NCI-H2227 (cell line): ENCODE measurements around the gene KIF3A.

Experiments used
- DNase-seq: peaks from one replicate; lab custom pipeline; 2025; ENCODE audit not compliant: unreplicated experiment; lab: John Stamatoyannopoulos, UW

KIF3A gene

GRCh38 chr5:132663771-132664695 is 73.3 kb downstream of the KIF3A start:
- no peak for DNase-seq

DNA sequence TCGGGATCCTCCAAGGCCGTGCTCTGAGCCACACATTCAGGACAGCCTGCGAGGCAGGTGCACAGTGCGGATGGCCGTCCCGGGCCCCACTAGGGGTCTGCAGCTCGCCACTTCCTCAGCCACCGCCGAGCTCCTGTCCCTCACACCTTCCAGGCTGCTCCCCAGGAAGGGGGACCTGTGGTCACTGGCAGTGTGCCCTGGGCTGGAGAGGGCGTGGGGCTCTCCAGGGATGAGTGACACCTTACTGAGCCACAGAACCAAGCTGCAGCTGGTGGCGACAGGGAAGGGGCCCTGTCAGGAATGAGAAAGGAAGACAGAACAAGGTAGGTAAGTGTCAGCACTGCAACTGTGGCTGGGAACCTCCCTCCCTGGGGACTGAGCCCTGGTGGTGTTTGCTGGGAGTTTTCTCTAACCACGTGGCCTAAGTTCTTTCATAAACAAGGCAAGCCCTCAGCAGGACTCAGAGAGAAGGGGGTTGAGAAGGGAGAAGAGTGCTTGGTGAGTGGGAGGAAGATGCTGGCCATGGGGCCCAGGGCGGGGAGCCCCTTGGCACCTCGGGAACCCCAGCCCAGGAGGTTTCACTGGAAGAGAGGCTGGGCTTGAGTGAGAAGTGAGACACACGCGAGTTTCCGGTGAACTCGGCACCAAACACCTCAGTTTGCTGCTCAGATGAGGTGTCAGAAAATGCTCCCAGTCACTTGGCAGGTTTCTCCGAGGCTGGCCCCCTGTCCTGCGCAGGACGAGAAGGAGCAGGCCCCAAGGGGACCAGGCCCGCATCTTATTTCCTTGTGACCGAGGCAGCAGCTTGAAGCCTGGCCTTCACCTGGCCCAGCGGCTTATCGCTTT is 74.2 kb downstream of the KIF3A start:
- DNase-seq, result no peak

DNA sequence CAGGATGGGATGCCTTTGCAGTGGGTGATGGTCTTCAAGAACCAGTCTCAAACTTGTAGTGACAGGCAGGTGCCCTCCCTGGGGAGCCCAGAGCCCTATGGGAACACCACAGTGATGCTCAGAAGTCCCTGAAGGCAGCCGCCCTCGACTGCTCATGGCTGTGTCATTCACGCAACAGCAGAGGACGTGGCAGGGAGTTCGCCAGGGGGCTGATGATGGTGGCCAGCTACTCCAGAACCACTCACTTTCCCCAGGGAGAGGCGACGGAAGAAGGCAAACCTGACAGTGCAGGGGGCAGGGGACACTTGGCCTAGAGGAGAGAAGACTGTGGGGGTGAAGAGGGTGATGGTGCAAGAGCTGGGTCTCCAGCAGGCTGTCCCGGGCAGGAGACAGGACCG is 75.3 kb downstream of the KIF3A start:
- no peak for DNase-seq

DNA sequence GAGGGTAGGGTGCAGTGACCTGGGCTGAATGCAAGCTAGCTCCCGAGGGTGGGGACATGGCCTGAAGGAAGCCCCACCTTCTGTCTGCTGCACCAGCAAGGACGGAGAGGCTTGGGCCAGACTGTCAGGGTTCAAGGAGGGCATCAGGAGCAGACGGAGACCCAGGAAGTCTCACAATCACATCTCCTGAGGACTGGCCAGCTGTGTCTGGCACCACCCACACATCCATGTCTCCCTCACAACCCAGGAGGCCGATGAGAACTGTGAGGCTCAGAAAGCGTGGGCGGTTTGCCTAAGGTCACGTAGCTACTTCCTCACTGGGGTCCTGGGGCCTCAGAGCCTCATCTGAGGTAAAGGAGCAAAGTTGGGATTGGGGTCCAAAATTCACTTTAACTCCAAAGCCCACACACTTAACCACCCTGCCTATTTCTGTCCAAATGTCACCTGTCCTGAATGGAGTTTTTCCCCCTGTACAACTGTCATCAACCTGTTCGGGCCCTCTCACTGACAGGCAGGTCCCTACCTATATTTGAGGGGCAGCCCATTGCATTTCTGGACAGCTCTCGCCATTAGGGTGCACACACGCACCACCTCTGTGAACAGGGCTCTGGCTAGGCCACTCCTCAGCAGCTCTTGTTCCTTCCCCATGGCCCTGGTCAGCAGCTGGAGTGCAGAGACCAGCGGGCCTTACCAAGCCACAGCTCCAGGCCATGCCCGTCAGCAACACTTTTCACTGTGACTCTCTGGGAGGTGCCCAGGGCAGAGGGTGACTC is 75.9 kb downstream of the KIF3A start:
- no peak for DNase-seq

DNA sequence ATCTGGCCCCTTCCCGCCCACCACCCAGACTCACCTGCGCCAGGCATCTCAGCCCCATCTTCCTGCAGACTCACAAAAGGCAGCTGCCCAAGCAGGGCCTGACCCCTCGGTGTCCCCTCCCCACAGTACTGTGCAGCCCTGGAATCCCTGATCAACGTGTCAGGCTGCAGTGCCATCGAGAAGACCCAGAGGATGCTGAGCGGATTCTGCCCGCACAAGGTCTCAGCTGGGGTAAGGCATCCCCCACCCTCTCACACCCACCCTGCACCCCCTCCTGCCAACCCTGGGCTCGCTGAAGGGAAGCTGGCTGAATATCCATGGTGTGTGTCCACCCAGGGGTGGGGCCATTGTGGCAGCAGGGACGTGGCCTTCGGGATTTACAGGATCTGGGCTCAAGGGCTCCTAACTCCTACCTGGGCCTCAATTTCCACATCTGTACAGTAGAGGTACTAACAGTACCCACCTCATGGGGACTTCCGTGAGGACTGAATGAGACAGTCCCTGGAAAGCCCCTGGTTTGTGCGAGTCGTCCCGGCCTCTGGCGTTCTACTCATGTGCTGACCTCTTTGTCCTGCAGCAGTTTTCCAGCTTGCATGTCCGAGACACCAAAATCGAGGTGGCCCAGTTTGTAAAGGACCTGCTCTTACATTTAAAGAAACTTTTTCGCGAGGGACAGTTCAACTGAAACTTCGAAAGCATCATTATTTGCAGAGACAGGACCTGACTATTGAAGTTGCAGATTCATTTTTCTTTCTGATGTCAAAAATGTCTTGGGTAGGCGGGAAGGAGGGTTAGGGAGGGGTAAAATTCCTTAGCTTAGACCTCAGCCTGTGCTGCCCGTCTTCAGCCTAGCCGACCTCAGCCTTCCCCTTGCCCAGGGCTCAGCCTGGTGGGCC is 77.5 kb downstream of the KIF3A start:
- DNase-seq, result no peak

DNA sequence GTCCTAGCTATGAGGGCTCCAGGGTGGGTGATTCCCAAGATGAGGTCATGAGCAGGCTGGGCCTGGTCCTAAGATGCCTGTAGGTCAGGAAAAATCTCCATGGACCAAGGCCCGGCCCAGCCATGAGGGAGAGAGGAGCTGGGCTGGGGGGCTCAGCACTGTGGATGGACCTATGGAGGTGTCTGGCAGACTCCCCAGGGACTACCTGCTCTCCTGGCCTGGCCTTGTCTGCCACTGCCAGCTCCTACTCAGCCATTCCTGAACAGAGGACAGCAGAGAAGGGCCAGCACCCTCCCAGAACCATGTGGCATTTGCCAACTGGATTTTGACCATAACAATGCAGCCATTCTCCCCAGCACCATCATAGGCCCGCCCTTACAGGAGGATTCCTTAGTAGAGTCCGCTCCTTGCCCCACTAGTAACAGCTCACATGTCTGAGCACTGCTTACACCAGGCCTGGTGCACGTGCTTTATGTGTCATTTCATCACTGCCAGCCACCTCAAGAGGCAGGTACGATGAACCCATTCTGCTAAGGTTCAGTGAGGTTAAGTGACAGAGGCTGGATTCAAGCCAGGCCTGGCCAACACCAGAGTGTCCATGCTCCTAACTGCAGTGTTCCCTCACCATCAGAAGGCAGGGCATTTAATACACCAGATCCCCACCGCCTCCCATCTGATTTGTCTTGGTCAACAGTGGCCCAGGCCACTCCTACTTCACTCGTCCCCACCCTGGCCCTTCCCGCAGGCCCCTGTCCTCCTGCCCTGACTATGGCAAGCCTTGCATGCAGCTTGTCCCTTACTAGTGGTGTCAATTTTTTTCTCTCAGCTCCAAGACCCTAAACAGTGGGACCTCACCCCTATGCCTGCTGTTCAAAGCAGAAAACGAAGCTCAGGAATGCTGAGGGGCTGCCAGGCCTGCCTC is 78.7 kb downstream of the KIF3A start:
- DNase-seq, result no peak

DNA sequence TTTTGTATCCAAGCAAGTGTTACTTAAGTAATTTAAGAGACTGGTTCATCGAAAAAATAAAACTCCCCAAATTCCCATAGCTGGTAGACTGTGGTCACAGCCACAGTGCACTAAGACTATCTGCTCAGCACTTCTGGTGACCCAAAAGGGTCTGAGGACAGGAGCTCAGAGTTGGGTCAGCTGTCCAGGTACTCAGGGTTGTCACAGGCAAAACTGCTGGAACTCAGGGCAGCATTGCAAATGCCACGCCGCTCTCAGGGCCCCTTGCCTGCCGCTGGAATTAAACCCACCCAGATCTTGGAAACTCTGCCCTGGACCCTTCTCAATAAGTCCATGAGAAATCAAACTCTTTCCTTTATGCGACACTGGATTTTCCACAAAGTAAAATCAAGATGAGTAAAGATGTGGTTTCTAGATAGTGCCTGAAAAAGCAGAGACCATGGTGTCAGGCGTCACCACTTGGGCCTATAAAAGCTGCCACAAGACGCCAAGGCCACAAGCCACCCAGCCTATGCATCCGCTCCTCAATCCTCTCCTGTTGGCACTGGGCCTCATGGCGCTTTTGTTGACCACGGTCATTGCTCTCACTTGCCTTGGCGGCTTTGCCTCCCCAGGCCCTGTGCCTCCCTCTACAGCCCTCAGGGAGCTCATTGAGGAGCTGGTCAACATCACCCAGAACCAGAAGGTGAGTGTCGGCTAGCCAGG is 79.5 kb downstream of the KIF3A start, which contains the start of gene IL13:
Gene IL13 (plus strand): TSS at position 498 of the 705 bp plus-strand sequence. CDS start 14 bp downstream, at position 512.
- no peak for DNase-seq

GRCh38 chr5:132656774-132657355 is 80.5 kb downstream of the KIF3A start:
- no peak for DNase-seq

GRCh38 chr5:132655821-132656773 is 81.2 kb downstream of the KIF3A start:
- peak; percentile 5 for DNase-seq

GRCh38 chr5:132653716-132654115 is 83.6 kb downstream of the KIF3A start:
- DNase-seq, result no peak

DNA sequence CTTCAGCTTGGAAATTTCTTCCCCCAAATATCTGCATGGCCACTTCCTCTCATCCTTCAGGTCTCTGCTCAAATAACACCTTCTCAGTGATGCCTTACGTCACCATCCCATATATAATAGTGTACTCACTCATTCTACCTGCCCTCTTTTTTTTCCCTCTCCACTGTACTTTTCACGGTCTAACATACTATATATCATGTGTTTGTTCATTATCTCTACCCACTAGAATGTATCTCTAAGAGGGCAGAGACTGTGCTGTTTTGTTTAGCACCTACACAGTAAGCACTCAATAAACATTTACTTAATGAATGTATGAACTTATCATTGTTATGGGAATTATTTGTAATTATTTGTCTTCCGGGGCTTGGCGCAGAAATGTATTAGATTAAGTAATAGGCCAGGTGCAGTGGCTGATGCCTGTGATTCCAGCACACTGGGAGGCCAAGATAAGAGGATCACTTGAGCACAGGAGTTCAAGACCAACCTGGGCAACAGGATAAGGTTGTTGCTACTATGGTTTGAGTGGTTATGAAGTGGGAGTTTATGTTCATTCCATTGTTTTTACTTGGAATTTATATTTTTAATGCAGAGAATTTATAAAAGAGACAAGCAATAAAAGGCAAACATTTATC is 85.4 kb downstream of the KIF3A start:
- DNase-seq, result no peak

DNA sequence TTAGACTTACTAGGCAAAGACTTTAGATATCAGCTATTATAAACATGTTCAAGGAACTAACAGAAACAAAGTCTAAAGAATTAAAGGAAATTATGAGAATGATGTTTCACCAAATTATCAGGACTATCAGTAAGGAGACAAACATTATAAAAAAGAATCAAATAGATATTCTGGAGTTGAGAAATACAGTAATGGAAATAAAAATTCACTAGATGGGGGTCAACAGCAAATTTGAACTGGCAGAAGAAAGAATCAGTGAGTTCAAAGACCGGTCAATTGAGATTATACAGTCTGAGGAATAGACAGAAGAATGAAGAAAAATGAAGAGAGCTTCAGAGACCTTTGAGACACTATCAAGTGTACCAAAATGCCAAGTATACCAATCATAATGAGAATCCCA is 89.0 kb downstream of the KIF3A start:
- no peak for DNase-seq

GRCh38 chr5:132647473-132647872 is 89.9 kb downstream of the KIF3A start:
- DNase-seq, result no peak

DNA sequence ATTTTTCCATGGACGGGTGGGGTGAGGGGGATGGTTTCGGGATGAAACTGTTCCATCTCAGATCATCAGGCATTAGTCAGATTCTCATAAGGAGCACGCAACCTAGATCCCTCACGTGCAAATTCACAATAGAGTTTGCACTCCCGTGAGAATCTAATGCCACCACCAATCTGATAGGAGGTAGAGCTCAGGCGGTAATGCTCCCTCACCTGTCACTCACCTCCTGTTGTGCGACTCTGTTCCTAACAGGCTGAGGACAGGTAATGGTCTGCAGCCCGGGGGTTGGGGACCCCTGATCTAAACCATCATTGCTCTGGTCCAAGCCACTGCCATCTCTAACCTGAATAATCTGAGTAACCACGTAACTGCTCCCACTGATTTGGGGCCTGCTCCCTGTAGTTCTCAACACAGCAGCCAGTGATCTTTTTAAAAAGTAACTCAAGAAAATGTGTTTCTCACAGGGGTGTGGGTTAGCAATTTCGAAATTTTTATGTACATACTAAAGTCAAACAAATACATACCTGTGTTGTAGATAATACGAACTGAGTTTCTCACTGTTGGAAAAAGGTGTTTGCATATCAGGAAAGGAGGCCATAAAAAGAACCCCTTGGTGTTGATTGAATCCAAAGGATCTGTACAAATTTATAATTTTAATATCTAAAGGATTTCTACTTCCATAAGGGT is 90.6 kb downstream of the KIF3A start:
- DNase-seq, result no peak

DNA sequence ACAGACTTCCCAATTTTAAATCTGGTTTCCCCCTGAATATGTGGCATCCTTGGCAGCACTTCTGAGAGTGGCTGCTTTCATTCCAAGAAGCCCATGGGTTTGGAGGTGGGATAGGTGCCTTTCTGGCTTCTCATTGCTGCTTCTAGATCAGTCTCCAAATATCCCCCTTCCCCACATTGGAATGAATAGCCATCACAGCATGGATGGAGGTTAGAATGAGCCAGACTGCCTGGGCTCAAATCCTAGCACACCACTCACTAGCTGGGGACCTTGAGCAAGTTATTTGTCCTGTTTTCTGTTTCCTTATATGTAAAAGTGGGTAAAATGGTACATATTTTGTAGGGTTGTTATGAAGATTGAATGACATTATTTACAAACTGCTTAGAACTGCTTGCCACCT is 93.2 kb downstream of the KIF3A start:
- DNase-seq, result no peak
